HS-5 (cell line): ENCODE results near the gene IGFL3.
"Not testable (repeated sequence)": the region's sequence is repeated elsewhere in the genome, so short reads cannot be mapped to it uniquely, and the experiment has no call there.

Source experiments
- DNase-seq: peaks from one replicate; pipeline ENCODE4 v3.0.0-alpha.2; 2012; ENCODE audit warnings: low read depth

The IGFL3 gene

GRCh38 chr19:46124638-46125115 lies at the start of gene IGFL3:
Gene IGFL3, minus strand, starts transcription at chr19:46124688. Its CDS starts 39 bp downstream, at chr19:46124649.
- DNase-seq = no peak

- no peak for DNase-seq
These were observed 49.5 kb upstream of the IGFL3 start for GRCh38 chr19:46173886-46174480.

DNA sequence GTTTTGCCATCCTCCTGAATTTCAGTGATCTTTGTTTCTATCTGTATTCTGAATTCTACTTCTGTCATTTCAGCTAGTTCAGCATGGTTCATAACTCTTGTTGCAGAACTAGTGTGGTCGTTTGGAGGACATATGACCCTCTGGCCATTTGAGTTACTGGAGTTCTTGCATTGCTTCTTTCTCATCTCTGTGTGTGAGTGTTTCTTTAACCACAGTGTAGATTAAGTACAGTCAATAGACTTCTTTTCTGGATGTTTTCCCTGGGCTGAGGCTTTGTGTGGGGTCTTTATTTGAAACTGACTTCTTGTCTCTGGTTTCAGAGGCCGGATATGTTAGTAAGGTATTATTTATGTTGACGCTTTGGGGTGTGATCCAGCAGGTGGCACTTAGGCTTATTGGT lies 38.2 kb upstream of the IGFL3 start:
- no peak for DNase-seq

GRCh38 chr19:46161642-46162257 lies 37.3 kb upstream of the IGFL3 start:
- DNase-seq = not testable (repeated sequence)

DNA sequence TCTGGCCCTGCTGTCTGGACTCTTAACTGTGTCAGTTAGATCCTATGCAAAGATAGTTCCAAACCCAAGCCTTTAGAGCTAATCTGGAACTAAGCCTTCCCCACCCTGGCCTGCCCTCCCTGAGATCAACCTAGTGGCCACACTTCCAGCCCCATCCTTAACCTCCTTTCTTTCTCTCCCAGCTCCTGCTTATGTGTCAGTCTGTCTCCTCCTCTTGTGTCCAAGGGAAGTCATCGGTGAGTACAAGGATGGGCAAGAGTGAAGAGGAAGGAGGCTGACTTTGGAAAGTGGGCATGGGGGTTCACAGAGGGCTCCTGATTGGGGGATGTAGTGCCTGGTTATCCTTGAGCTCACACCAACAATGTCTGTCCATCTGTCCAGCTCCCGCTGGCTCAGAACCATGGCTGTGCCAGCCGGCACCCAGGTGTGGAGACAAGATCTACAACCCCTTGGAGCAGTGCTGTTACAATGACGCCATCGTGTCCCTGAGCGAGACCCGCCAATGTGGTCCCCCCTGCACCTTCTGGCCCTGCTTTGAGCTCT lies 35.8 kb upstream of the IGFL3 start:
- DNase-seq = no peak

GRCh38 chr19:46159418-46160232 lies 35.1 kb upstream of the IGFL3 start:
- DNase-seq = no peak

- no peak for DNase-seq
These were observed 30.7 kb upstream of the IGFL3 start for GRCh38 chr19:46155237-46155636.

DNA sequence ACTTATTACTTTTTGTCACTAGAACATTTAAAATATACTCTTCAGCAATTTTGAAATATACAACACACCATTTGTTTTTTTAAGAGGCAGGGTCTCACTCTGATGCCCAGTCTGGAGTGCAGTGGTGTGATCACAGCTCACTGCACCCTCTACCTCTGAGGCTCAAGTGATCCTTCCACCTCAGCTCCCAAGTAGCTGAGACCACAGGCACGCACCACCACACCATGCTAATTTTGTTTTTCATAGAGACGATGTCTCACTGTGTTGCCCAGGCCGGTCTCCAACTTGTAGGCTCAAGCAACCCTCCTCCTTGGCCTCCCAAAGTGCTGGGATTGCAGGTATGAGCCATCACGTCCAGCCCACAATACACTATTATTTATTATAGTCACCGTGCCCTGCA lies 26.1 kb upstream of the IGFL3 start:
- no peak for DNase-seq

DNA sequence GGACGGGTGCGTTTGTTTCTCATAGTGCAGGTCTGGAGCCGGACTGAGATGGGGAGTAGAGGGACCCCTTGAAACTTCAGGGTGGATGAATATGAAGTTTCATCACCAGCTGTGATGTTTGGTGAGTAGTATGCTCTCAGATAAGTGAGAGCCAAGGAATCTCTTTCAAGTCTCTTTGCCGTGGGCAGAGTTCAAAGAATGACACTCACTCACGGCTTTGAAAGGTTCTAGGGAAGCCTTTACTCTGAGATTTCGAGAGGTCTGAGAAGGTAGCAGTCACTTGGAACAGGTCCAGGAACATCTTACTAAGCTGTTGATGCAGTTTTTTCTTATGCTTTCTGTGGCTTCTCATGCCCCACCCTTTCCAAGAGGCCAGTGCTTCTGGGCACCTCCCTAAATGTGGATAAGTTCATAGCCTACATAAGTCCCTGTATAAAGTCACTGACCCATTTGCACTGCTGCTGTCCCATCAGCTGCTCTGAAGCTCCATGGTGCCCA lies 23.4 kb upstream of the IGFL3 start, which contains the start of gene IGFL2:
IGFL2 (plus strand) TSS at position 448 of the 498 bp plus-strand sequence; CDS start at position 489, 41 bp downstream.
- DNase-seq = no peak

DNA sequence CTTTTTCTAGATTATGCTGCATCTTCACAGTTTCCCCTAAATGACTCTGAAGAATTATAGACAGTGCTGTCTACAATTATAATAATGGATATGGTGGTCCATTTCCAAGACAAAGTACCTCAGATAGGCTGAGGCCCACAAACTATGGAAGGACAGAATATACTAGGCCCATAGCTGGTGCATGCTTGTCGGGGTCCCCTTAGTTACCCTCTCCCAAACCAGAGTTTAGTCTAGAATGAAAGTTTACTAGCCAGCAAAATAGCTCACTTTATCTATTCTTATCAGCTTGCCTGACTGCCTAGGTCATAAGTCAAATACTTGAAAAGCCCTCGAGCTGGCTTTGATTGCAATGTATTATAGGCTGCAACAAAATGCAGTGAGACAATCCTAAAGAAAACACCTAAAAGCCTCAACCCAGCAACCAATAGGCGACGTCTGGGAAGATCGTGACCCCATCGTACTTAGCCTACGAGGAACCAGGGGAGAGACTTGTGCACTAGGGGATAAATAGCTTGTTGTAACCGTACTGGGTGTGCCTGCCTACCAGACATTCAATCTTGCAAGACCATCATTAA lies 22.8 kb upstream of the IGFL3 start:
- DNase-seq = no peak

DNA sequence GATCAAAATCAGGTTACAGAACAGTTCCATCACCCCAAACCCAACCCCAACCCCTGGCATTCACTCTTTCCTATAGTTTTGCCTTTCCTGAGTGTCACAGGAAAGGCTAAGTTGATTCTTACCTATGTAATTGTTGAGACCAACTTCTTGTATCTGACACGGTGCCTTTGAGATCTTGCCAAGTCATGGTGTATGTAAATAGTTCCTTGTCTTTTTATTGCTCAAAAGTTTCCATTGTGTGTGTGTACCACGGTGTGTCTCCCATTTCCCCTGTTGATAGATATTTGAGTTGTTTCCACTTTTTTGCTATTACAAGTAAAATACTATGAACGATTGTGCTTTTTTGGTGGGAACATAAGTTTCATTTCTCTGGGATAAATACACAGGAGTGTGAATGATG lies 20.3 kb upstream of the IGFL3 start:
- DNase-seq = no peak

DNA sequence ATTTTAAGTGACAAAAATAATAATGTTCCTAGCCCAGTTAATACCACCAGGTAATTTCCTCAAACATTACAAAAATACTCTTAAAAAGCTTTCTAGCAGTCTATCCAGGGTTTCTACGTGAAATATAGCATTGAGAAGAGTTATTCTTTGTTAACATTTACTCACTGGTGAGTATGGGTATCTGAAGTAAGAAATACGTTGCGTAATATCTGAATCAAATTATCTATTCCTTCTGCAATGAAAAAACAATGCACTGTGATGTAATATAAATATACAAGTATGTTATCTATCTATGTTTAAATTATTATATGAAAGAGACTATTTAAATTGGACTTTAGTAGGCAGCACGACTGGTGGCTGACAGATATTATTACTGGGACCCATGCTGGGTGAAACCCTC lies 17.8 kb upstream of the IGFL3 start:
- DNase-seq = no peak

DNA sequence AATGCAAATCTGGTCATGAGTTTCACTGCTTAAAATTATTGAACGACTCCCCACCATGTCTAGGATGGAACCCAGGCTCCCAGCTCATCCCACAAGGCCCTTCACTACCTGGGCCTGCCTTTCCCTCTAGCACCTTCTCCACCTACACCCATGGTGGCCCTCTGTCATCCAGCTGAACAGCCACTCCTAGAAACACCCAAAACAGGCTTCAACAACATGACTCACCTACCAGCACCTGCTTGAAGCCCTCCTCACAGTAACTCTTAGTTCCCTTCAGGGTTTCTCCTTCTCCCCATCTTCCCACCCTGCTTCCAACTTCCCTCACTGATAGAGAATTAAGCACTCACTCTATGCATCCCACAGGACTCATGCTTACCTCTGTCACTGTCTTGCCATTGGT lies 16.9 kb upstream of the IGFL3 start:
- no peak for DNase-seq

GRCh38 chr19:46137915-46138473 lies 13.5 kb upstream of the IGFL3 start:
- no peak for DNase-seq

GRCh38 chr19:46134527-46134926 lies 10.0 kb upstream of the IGFL3 start:
- DNase-seq = no peak

GRCh38 chr19:46133777-46134241 lies 9.3 kb upstream of the IGFL3 start:
- no peak for DNase-seq

DNA sequence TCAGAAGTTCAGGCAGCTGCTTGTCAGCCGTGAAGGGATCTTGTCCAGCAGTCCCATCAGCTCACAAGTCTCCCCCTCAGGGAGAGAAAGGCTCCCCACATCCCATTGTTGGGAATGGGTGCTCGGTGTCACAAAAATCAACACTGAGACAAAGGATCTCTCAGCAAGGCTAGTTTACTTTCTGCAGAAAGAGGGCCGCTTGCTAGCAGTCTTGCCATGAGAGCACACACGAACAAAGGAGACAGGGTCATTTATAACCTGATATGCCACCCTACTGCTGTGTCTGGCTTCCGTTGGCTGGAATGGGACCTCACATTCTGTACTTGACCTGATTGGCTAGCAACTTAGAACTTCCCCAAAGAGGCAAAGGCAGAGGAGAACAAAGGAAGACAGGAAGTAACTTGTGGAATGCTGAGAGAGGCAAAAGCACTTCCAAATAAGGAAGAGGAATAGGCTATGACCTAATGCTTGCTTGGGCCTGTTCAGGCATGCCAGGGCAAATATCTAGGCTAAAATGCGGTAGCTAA lies 8.7 kb upstream of the IGFL3 start:
- peak; percentile 44 for DNase-seq

DNA sequence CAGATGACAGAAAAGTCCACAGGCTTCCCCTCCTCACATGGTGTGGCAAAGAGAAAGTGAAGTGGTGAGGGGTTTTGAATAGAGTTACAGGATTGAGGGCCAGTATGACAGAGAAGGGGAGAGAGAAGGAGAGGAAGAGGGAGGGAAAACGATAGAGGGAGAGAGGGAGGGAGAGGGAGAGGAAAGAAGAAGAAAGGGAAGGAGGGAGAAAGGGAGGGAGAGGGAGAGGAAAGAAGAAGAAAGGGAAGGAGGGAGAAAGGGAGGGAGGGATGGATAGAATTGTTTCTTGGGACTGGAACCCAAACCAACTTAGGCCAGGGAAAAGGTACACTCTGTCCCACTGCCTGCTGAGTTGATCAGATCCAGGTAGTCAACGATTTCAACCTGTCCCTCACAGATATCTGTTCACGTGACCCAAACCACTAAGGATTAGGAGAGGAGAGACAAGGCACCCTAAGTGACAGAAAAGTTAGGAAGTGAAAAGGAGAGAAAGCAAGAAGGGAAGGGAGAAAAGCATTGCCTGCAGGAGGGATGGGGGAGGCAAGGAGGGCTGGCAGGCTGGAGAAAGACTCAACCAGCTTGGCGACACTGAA lies 8.1 kb upstream of the IGFL3 start:
- DNase-seq = no peak

DNA sequence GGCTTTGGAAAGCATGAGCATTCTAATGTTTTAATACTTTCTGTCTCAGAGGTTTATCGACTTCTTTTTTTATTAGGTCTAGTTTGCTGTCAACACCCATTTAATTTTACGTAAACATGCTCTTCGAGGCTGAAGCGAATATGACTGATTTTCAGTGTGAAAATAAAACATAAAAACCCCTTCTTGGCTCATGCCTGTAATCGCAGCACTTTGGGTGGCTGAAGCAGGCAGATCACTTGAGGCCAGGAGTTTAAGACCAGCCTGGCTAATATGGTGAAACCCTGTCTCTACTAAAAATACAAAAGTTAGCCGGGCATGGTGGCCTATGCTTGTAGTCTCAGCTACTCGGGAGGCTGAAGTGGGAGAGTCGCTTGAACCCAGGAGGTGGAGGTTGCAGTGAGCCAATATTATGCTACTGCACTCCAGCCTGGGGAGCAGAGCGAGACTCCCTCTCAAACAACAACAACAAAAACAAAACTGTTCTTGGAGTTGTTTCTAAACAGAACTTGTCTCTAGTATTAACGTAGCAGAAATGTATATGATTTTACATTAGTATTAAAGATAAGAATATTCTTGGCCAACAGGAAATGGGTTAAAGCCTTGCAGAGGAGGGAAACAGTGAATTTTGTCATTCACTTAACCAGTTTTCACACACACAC lies 7.1 kb upstream of the IGFL3 start:
- no peak for DNase-seq

- no peak for DNase-seq
These were observed 1.6 kb upstream of the IGFL3 start for GRCh38 chr19:46126086-46126580.
